Placental pericyte (primary cell): ENCODE results near the gene ARHGAP12. TPM values are rescaled to one million over a fixed set of nuclear protein-coding genes. Genes with fewer than 3 reads are reported as not detected.

Experiments used
- small RNA-seq: library from RNA; depleted of rRNA; stranded (forward); fragments of <200 nt; gene quantifications from one replicate; pipeline ENCODE3, GENCODE V24; 2012; ENCODE audit warnings: low replicate concordance
- total RNA-seq: library from RNA; depleted of rRNA; stranded (reverse); fragments of >200 nt; gene quantifications from 2 replicates; pipeline ENCODE4 v1.2.3, GENCODE V29; 2012

Gene ARHGAP12, protein sequence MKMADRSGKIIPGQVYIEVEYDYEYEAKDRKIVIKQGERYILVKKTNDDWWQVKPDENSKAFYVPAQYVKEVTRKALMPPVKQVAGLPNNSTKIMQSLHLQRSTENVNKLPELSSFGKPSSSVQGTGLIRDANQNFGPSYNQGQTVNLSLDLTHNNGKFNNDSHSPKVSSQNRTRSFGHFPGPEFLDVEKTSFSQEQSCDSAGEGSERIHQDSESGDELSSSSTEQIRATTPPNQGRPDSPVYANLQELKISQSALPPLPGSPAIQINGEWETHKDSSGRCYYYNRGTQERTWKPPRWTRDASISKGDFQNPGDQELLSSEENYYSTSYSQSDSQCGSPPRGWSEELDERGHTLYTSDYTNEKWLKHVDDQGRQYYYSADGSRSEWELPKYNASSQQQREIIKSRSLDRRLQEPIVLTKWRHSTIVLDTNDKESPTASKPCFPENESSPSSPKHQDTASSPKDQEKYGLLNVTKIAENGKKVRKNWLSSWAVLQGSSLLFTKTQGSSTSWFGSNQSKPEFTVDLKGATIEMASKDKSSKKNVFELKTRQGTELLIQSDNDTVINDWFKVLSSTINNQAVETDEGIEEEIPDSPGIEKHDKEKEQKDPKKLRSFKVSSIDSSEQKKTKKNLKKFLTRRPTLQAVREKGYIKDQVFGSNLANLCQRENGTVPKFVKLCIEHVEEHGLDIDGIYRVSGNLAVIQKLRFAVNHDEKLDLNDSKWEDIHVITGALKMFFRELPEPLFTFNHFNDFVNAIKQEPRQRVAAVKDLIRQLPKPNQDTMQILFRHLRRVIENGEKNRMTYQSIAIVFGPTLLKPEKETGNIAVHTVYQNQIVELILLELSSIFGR
- total RNA-seq, result 35.2 and 42.7 TPM in 2 replicates

GRCh38 chr10:31928549-31929260 lies at the start of gene ARHGAP12:
TSS of gene ARHGAP12 (minus strand) at chr10:31928831. CDS start at chr10:31908855, 19,976 bp downstream.

Small RNA genes lying within 50 kb of the gene (small RNA-seq; reads per million reads assigned to genes)
- gene RF00019, result not detected

Other genes starting within 250 kb of the ARHGAP12 start
- 139 and 216 TPM in 2 replicates for gene KIF5B, start 127.6 kb upstream of the ARHGAP12 start, total RNA-seq